DMS153 treated with DMSO at 0.1 percent for 48 hours (cell line): ENCODE results near the gene HEPHL1.
"Not testable (repeated sequence)": the region's sequence is repeated elsewhere in the genome, so short reads cannot be mapped to it uniquely, and the experiment has no call there.

Experiments
- DNase-seq: peaks from one replicate; lab custom pipeline; 2025; ENCODE audit not compliant: unreplicated experiment; lab: John Stamatoyannopoulos, UW

Gene HEPHL1

DNA sequence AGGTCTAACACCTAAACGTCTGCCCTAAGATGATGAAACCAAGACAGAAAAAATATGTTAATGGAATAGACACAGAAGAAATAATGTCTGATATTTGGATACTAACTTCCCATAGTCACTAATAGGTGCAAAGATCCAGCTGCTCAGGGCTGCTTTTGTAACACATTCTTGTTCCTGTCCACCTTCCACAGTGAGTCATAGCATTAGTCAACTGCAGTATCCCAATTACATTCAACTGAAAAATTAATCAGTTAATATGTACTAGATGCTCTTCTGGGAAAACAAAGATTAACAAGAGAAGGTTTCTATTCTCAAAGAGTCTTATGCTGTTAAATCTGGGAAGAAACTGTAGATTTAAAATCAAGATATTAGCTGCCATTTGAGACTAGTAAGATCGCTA lies 47.6 kb downstream of the HEPHL1 start:
- DNase-seq: no peak

- DNase-seq: no peak
Observed at GRCh38 chr11:94077552-94078293, 56.6 kb downstream of the HEPHL1 start.

GRCh38 chr11:94084164-94084563 lies 63.0 kb downstream of the HEPHL1 start:
- DNase-seq: no peak

DNA sequence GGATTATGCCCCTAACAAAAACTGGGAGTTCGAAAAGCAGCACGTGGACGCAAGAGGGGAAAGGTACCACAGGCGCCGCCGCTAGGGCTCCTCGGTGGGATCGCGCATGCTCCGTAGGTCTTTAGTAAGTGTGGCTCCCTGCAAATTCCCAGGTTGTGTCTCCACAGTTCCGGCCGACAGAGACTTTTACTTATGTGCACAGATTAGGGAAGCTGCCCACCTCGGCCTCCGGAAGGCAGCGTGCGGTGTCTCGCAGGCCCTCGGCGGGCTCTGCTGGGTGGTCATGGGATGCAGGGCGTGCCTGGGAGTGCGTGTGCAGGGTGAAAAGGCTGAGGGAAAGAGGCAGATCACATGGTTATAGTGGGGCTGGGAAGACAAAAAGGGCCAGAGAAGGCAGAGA lies 67.8 kb downstream of the HEPHL1 start:
- no peak for DNase-seq

DNA sequence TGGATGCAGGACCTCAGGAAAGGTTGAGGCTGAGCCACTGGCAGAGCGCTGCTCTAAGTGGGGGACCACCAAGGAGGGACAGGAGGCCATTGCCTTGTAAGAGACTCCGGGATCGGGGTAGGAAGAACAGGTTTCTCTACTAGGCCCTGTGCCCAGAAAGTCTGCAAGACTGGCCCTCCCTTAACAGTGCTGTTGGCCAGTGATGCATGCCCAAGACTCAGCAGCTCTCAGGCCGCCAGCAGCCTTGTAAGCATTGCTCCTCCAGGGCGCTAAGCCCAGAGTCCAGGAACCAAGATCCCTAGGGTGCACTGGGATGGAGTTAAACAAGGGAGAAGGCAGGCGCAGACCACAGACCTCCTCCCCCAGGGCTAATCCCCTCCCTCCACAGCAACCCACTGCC lies 68.2 kb downstream of the HEPHL1 start:
- DNase-seq: no peak

GRCh38 chr11:94090401-94090800 lies 69.2 kb downstream of the HEPHL1 start:
- no peak for DNase-seq

- DNase-seq: no peak
Observed at GRCh38 chr11:94091091-94091490, 69.9 kb downstream of the HEPHL1 start.

DNA sequence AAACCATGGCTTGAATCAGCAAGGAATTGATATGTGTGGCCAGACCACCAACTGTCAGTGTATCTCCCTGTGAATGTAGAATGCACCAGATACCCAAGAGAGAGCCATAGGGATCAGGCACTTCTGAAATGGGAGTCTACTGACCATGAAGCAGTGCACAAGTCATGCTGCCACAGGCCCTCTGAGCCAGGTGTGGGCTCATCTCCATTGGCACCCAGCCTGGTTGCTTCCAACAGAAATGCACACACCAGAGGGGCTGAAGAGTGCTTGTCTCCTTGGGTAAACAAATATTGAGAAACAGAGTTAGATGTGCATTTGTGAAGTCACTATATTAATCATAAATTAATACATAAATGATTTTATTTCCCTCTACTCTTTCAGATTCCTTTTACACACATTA lies 79.1 kb downstream of the HEPHL1 start:
- DNase-seq: no peak

- DNase-seq: no peak
Observed at GRCh38 chr11:94103471-94103870, 82.3 kb downstream of the HEPHL1 start.

DNA sequence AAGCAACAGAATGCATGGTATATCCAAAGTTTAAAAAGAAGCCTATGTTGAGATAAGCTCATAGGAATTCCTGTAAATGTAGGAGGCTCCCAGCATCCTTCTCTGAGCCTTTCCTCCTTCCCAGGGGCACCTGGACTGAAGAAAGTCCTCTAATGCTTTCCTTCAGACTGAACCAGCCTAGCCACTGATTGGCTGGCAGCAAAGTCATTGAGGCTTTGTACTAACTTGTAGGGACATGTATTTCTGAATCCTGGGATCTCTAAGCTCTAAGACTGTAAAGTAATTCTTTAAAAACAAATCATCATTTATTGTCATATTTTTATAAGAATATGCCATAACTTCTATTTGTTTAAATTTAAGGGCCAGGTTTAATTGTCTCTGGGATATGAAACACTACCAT lies 83.6 kb downstream of the HEPHL1 start:
- DNase-seq: no peak

GRCh38 chr11:94106716-94107115 lies 85.6 kb downstream of the HEPHL1 start:
- no peak for DNase-seq

GRCh38 chr11:94107363-94107762 lies 86.2 kb downstream of the HEPHL1 start:
- DNase-seq: no peak

- DNase-seq: no peak
Observed at GRCh38 chr11:94111241-94111640, 90.1 kb downstream of the HEPHL1 start.

DNA sequence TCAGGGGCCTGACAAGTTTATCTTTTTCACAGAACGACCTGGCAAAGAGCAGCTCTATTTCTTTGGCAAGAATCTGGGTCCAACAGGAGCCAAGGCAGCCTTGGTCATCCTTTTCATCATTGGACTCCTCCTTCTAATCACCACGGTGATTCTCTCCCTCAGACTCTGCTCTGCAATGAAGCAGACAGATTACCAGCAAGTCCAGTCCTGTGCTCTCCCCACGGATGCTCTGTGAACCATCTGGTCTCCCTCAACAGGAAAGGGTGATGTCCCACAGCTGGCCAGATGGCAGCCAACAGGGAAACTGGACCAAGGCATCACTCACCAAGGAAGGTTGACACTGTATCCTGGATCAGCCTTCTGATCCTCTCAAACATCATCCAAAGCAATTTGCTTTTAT lies 90.5 kb downstream of the HEPHL1 start:
- DNase-seq: no peak

GRCh38 chr11:94112206-94112953 lies 91.2 kb downstream of the HEPHL1 start:
- DNase-seq: no peak

GRCh38 chr11:94117197-94117574 lies 96.0 kb downstream of the HEPHL1 start:
- no peak for DNase-seq

- no peak for DNase-seq
Observed at GRCh38 chr11:94117871-94118270, 96.7 kb downstream of the HEPHL1 start.

DNA sequence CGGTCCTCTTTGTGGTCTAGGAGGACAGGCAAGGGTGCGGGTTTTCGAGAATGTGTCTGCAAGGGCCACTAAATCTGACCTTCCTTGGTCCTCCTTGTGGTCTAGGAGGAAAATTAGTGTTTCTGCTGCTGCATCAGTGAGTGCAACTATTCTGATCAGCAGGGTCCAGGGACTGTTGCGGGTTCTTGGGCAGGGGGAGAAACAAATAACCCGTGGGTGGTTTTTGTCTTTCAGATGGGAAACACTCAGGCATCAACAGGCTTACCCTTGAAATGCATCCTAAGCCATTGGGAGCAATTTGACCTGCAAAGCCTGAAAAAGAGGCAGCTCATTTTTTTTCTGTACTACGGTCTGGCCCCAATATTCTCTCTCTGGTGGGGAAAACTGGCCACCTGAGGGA lies 98.5 kb downstream of the HEPHL1 start:
- DNase-seq: not testable (repeated sequence)

DNA sequence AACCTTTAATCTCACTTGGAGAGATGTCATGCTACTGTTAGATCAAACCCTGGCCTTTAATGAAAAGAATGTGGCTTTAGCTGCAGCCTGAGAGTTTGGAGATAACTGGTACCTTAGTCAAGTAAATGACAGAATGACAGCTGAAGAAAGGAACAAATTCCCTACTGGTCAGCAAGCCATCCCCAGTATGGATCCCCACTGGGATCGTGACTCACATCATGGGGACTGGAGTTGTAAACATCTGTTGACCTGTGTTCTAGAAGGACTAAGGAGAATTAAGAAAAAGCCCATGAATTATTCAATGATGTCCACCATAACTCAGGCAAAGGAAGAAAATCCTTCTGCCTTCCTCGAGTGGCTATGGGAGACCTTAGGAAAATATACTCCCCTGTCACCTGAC lies 99.4 kb downstream of the HEPHL1 start:
- DNase-seq: not testable (repeated sequence)

DNA sequence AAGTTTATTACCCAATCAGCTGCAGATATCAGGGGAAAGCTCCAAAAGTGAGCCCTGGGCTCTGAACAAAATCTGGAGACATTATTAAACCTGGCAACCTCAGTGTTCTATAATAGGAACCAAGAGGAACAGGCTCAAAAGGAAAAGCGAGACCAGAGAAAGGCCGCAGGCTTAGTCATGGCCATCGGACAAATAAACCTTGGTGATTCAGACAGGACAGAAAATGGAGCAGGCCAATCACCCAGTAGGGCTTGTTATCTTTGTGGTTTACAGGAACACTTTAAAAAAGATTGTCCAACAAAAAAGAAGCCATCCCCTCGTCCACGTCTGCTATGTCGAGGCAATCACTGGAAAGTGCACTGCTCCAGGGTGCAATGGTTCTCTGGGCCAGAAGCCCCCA lies 99.8 kb downstream of the HEPHL1 start:
- no peak for DNase-seq

DNA sequence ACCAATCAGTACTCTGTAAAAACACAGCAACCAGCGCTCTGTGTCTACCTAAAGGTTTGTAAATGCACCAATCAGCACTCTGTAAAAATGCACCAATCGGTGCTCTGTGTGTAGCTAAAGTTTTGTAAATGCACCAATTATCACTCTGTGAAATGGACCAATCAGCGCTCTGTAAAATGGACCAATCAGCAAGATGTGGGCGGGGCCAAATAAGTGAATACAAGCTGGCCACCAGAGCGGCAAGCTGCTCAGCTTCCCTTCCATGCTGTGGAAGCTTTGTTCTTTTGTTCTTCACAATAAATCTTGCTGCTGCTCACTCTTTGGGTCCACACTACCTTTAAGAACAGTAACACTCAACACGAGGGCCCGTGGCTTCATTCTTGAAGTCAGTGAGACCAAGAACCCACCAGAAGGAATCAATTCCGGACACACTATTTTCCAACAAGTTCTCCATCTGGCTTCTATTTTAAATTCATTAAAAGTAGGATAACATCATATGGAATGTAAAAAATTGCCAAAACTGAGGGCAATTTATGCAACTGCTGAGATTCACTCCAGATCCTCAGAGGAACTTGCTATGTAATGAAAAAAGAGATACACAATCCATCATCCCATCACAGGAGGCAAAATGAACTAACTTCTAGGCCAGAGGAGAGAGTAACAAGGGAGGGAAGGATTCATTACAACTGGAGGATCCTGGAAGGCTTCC lies 104.4 kb downstream of the HEPHL1 start:
- DNase-seq: no peak

GRCh38 chr11:94127638-94128037 lies 106.5 kb downstream of the HEPHL1 start:
- DNase-seq: no peak
